ENCODE measurements around the gene RAD51B.

RAD51B gene

GRCh38 chr14:68160779-68161546 lies 341.4 kb downstream of the RAD51B start:
- Histone ChIP-seq H3K36me3 (replicated peaks) (no peaks in the 10 kb centered on the region), H3K27me3 (replicated peaks) (no peaks in the 10 kb centered on the region), H3K4me3 (ENCODE audit: low read depth, low read length) (no peak overlapping the region), H3K27ac (no peak overlapping the region)
- in situ Hi-C loops (cut with HindIII; ENCODE audit: low pct_ligation_motif_present, low sequenced_read_pairs), result no loop called here
- TF ChIP-seq CTCF (IDR thresholded peaks at IDR 0.05; ENCODE audit: low read depth, low read length, missing control alignments), result no peak
- DNase-seq, result no peak

- Histone ChIP-seq H3K36me3 (replicated peaks) (no peaks in the 10 kb centered on the region), H3K4me3 (ENCODE audit: low read depth, low read length) (no peak overlapping the region), H3K27me3 (replicated peaks) (no peaks in the 10 kb centered on the region), H3K27ac (no peak overlapping the region)
- no peak for TF ChIP-seq CTCF (IDR thresholded peaks at IDR 0.05; ENCODE audit: low read depth, low read length, missing control alignments)
- no peak for DNase-seq
- in situ Hi-C loops (cut with HindIII; ENCODE audit: low pct_ligation_motif_present, low sequenced_read_pairs), result no loop called here
Observed at GRCh38 chr14:68162887-68163286, 343.3 kb downstream of the RAD51B start.

GRCh38 chr14:68164711-68165113 lies 345.1 kb downstream of the RAD51B start:
- in situ Hi-C loops (cut with HindIII; ENCODE audit: low pct_ligation_motif_present, low sequenced_read_pairs), result no loop called here

GRCh38 chr14:68165274-68165843 lies 345.8 kb downstream of the RAD51B start:
- Histone ChIP-seq H3K4me3 (ENCODE audit: low read depth, low read length) (no peak overlapping the region), H3K27me3 (replicated peaks) (no peaks in the 10 kb centered on the region), H3K36me3 (replicated peaks) (no peaks in the 10 kb centered on the region), H3K27ac (no peak overlapping the region)
- TF ChIP-seq CTCF (IDR thresholded peaks at IDR 0.05; ENCODE audit: low read depth, low read length, missing control alignments), result no peak
- in situ Hi-C loops (cut with HindIII; ENCODE audit: low pct_ligation_motif_present, low sequenced_read_pairs), result no loop called here
- DNase-seq, result no peak

More at GRCh38 chr14:68164711-68165113, 345.1 kb downstream of the RAD51B start:
- TF ChIP-seq CTCF (IDR thresholded peaks at IDR 0.05; ENCODE audit: low read depth, low read length, missing control alignments), result no peak
- DNase-seq, result no peak
- Histone ChIP-seq H3K4me3 (ENCODE audit: low read depth, low read length) (no peak overlapping the region), H3K27me3 (replicated peaks) (no peaks in the 10 kb centered on the region), H3K27ac (no peak overlapping the region), H3K36me3 (replicated peaks) (no peaks in the 10 kb centered on the region)

GRCh38 chr14:68166731-68167382 lies 347.3 kb downstream of the RAD51B start:
- in situ Hi-C loops (cut with HindIII; ENCODE audit: low pct_ligation_motif_present, low sequenced_read_pairs), result no loop called here

More at GRCh38 chr14:68166731-68167382, 347.3 kb downstream of the RAD51B start:
- DNase-seq, result no peak
- H3K27ac ChIP-seq, result no peak overlapping the region
- H3K4me3 ChIP-seq (ENCODE audit: low read depth, low read length), result no peak overlapping the region
- H3K36me3 ChIP-seq (replicated peaks), result no peaks in the 10 kb centered on the region
- H3K27me3 ChIP-seq (replicated peaks), result no peaks in the 10 kb centered on the region
- no peak for TF ChIP-seq CTCF (IDR thresholded peaks at IDR 0.05; ENCODE audit: low read depth, low read length, missing control alignments)
